ENCODE results near the gene MRAP.

MRAP gene

DNA sequence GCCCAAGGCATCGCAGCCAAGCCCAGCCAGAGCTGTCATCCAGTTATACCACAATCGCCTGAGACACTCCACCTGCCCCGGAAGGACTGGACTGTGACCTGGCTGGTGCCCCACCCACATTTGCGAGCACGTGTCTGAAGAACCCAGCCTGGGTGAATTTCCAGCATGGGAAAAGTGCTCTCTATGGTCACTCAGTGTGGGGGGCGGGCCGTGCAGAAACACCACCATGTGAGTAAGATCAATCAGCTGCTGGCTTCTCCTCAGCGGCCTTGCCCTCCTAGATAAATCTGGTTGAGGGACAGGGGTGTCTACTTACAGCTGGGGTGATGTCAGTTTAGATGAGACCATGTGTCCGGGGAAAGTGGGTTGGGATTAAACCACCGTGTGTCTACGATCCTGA lies 49.3 kb downstream of the MRAP start:
- Mint-ChIP-seq H3K4me3 (no peak overlapping the region), H3K4me1 (no peaks in the 10 kb centered on the region), H3K27ac (peak overlapping the region in 1 of 2 donors; percentile 74), H3K9me3 (peaks cover 0 to 11% of the 10 kb centered on the region in 2 donors), H3K27me3 (no peaks in the 10 kb centered on the region)
- ATAC-seq (no peak), DNase-seq (no peak)

DNA sequence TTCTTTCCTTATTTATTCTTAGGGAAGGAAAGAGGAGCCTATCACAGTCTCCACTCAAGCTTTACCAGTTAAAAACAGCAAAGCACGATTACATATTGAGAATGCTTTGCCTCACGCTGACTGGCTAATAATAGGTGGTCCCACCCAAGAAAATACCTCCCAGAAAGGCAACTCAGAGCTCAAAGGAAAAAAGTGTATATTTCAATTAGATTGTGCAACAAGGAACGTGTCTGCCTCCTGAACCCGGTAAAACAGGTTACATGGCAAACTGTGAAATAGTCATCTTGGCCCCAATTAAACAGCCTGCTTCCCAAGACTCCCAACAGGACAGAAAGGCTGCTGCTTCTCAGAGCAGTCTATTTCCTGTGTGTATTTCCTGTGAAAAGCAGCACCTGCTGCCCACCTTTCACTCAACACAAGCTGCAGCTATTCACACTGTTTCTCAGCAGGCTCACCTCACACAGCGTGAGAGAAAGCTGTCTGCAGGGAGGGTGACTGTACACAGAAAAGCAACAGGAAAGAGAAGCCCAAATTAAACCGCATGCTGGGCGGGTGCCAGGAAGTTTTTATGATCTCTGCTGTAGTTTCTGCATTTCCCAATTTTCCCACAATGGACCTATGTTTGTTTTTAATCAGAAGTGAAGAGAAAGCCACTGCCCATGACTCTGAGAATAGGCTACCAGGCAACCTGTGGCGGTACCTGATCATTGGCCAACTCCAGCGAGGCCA lies 50.1 kb downstream of the MRAP start:
- ATAC-seq (no peak), DNase-seq (no peak)

DNA sequence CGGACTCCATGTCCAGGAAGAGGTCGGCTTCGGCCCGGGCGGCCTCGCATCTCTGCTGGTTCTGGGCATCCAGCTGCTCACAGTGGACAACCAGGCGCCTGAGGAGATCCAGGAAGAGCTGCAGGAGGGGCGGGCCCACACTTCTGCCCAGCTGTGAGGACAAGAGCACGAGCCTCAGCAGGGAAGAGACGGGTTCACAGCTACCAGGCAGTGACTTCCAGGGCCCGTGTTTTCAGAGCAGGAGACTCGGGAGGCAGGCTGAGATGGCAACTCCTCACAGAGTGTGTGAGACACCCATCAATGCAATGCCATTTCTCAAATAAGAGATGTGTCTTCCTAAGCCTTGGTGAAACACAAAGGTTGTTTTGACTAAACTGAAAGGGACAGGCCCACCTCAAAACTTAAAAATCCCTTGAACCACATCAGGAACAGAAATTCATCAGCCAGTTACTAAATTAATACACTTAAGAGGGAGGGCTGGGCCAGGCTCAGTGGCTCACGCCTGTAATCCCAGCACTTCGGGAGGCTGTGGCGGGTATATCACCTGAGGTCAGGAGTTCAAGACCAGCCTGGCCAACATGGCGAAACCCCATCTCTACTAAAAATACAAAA lies 50.8 kb downstream of the MRAP start:
- Mint-ChIP-seq H3K27ac (peak overlapping the region in 1 of 2 donors; percentile 27), H3K27me3 (no peaks in the 10 kb centered on the region), H3K9me3 (peaks cover 0 to 9% of the 10 kb centered on the region in 2 donors), H3K4me1 (no peaks in the 10 kb centered on the region), H3K4me3 (no peak overlapping the region)
- DNase-seq = no peak
- peak; percentile 35 for ATAC-seq

More for the DNA sequence above, 50.1 kb downstream of the MRAP start:
- Mint-ChIP-seq H3K4me3 (no peak overlapping the region), H3K27me3 (no peaks in the 10 kb centered on the region), H3K4me1 (no peaks in the 10 kb centered on the region), H3K9me3 (peaks cover 0 to 11% of the 10 kb centered on the region in 2 donors), H3K27ac (peak overlapping the region; percentile 46 to 74)

GRCh38 chr21:32350211-32350980 lies 51.7 kb downstream of the MRAP start:
- no peak overlapping the region for H3K4me3 Mint-ChIP-seq
- ATAC-seq (no peak), DNase-seq (no peak)
- no peak overlapping the region for H3K27ac Mint-ChIP-seq
- no peaks in the 10 kb centered on the region for H3K4me1 Mint-ChIP-seq
- H3K9me3 Mint-ChIP-seq = no peaks in the 10 kb centered on the region
- no peaks in the 10 kb centered on the region for H3K27me3 Mint-ChIP-seq

DNA sequence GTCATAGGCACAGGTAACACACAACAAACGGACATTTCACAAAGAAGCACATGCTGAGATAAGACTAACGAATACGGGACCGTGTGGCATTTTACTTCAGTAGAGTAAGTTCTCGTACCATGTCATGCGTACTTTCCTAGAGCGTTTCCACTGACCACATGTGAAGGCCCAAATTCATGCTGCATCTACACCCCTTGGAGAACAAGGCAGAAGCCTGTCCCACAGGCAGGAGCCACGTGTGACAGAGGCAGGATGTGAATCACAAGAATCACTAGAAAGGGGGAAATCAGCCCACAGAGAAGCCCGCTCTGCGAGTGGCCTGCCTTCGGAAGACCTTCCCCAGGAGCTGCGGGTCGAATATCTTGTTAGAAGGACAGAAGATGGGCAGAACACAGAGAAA lies 52.3 kb downstream of the MRAP start:
- no peaks in the 10 kb centered on the region for H3K4me1 Mint-ChIP-seq
- no peak for DNase-seq
- no peaks in the 10 kb centered on the region for H3K27me3 Mint-ChIP-seq
- H3K9me3 Mint-ChIP-seq = no peaks in the 10 kb centered on the region
- ATAC-seq = no peak
- H3K27ac Mint-ChIP-seq = no peak overlapping the region
- H3K4me3 Mint-ChIP-seq = no peak overlapping the region

DNA sequence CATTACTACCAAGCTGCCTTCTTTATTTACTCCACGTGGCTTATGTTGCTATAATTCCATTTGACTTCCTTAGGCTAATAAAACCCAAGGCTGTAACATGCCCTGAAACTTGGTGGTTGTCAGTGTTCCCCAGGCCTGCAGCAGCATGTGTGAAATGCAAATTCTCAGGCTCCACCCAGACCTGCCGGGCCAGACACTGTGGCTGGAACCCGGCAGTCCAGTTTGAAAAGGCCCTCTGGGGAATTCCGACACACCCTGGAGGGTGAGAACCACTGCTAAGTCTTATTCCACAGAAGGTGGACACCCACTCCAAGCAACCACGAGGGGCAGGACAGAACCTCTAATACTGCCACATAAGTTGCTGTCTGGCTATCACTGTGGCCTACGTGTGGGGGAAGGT lies 52.8 kb downstream of the MRAP start:
- no peak overlapping the region for H3K4me3 Mint-ChIP-seq
- H3K9me3 Mint-ChIP-seq = no peaks in the 10 kb centered on the region
- H3K27me3 Mint-ChIP-seq = no peaks in the 10 kb centered on the region
- no peaks in the 10 kb centered on the region for H3K4me1 Mint-ChIP-seq
- H3K27ac Mint-ChIP-seq = no peak overlapping the region
- no peak for ATAC-seq
- no peak for DNase-seq

- Mint-ChIP-seq H3K4me1 (no peaks in the 10 kb centered on the region), H3K27ac (no peak overlapping the region), H3K27me3 (no peaks in the 10 kb centered on the region), H3K9me3 (no peaks in the 10 kb centered on the region), H3K4me3 (no peak overlapping the region)
- DNase-seq = no peak
- ATAC-seq = no peak
These were observed 53.9 kb downstream of the MRAP start for GRCh38 chr21:32352526-32352925.

DNA sequence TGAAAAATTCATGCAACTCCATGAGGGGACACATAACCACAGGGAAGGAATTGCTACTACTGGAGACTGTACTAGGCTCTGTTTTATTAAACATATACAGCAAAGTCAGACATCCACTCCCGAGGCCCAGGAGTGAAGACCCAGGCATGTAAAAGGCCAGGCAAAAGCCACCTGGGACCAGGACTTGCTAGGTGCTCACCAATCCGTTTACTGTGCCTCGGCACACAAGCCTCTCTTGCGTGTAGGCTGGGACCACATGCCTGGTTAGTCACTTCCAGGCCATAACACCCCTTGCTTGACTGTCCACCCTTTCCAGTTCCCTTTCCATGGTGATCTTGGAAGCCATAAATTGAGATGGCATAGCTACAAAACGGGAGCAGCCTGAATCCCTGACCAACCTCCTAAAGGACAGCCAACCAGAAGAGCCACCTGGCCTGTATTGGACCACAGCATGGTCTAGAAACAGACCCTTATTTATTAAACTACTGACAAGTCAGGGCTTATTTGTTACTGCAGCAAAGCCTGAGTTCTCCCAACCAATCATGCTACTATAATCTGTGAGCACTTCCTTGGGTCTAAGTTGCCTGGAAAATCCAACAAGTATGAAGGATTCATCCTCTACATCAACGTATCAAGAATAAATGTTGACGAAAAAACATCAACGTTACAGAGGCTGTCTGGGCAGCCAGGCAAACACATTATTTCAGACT lies 54.5 kb downstream of the MRAP start:
- no peak for DNase-seq
- ATAC-seq = no peak
- no peak overlapping the region for H3K27ac Mint-ChIP-seq
- no peaks in the 10 kb centered on the region for H3K9me3 Mint-ChIP-seq
- no peaks in the 10 kb centered on the region for H3K27me3 Mint-ChIP-seq
- H3K4me1 Mint-ChIP-seq = no peaks in the 10 kb centered on the region
- no peak overlapping the region for H3K4me3 Mint-ChIP-seq

- no peaks in the 10 kb centered on the region for H3K4me1 Mint-ChIP-seq
- no peaks in the 10 kb centered on the region for H3K9me3 Mint-ChIP-seq
- H3K4me3 Mint-ChIP-seq = no peak overlapping the region
- H3K27me3 Mint-ChIP-seq = no peaks in the 10 kb centered on the region
- ATAC-seq = no peak
- no peak for DNase-seq
- no peak overlapping the region for H3K27ac Mint-ChIP-seq
These were observed 58.3 kb downstream of the MRAP start for GRCh38 chr21:32356874-32357395.

- H3K4me3 Mint-ChIP-seq = no peak overlapping the region
- H3K27me3 Mint-ChIP-seq = no peaks in the 10 kb centered on the region
- H3K9me3 Mint-ChIP-seq = no peaks in the 10 kb centered on the region
- no peaks in the 10 kb centered on the region for H3K4me1 Mint-ChIP-seq
- no peak for ATAC-seq
- H3K27ac Mint-ChIP-seq = no peak overlapping the region
- DNase-seq = no peak
These were observed 61.1 kb downstream of the MRAP start for GRCh38 chr21:32359719-32360260.

GRCh38 chr21:32360401-32360975 lies 61.8 kb downstream of the MRAP start:
- H3K27ac Mint-ChIP-seq = peak overlapping the region in 1 of 2 donors; percentile 34
- no peaks in the 10 kb centered on the region for H3K27me3 Mint-ChIP-seq
- no peaks in the 10 kb centered on the region for H3K4me1 Mint-ChIP-seq
- H3K4me3 Mint-ChIP-seq = no peak overlapping the region
- DNase-seq (no peak), ATAC-seq (no peak)
- H3K9me3 Mint-ChIP-seq = no peaks in the 10 kb centered on the region

All from stimulated activated naive CD8-positive, alpha-beta T cell treated with anti-CD3 and anti-CD28 coated beads, Interleukin-15, amount 100 ng/mL, for 72 hours (primary cell).